ENCODE results near the gene TNFSF12. TPM values are rescaled to one million over a fixed set of nuclear protein-coding genes. Genes with fewer than 3 reads are reported as not detected.
A peak's percentile ranks its signal among the peaks of the same experiment; 100 is the strongest.
"Not testable (repeated sequence)": the region's sequence is repeated elsewhere in the genome, so short reads cannot be mapped to it uniquely, and the experiment has no call there.

TNFSF12 gene
- total RNA-seq, 2 donors from 2014 or later = 54.6 to 98.3 TPM

DNA sequence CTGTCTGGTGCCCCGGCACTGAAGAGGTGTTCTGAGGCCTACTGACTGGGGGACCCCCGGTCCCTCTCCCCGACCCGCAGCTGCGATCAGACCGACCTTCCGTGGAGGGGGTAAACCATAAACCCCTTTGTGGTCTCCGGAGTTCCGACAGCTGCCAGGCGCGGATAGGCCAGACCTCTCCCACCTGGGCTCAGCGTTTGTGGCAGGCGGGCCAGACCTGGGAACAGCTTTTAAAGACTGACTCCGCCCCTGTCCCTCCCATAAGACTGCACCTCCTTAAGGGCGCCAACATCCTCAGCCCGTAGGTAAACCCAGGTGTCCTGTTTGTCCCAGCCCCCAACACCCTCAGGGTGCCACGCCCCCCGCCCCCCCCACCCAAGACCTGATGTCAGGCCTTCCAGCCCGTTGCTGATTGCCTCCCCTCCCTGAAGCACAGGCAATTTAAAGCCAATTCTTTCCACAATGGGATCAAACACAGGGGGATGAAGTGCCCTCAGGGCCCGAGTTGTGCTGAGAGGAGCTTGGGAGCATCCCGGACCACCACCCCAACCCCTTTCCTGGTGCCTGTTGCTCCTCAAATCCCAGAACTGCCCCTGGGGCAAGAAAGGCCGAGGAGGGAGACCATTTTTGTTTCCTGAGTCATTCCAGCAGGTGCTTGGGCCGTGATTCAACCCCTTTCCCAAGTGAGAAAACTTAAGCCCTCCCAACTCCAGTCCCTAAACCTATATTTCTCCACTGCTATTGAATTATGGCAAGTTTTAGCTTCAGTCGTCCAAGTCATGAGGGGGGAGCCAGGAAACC lies 41.2 kb downstream of the TNFSF12 start, which contains the start of gene SOX15:
Gene SOX15, minus strand, starts transcription at position 204 of the 801 bp plus-strand sequence. CDS start 418 bp downstream, outside the sequence.
- Histone ChIP-seq H3K9me3 (no peaks in the 10 kb centered on the region), H3K27ac (peak within 1 kb of the TSS; percentile 44 to 50), H3K4me3 (peak within 1 kb of the TSS; percentile 75), H3K4me1 (ENCODE audit: control insufficient read depth in 1 of 2, low read depth in 2 of 2) (peaks cover 0 to 22% of the 10 kb centered on the region in 2 donors), H3K36me3 (peaks cover 34% of the 10 kb centered on the region), H3K27me3 (replicated peaks; ENCODE audit: insufficient read depth) (no peaks in the 10 kb centered on the region)
- DNase-seq (ENCODE audit: low spot score) = no peak
- no peak for ATAC-seq (ENCODE audit: insufficient number of reproducible peaks, low FRiP score, low read depth)
- TF ChIP-seq, protein P1, sequence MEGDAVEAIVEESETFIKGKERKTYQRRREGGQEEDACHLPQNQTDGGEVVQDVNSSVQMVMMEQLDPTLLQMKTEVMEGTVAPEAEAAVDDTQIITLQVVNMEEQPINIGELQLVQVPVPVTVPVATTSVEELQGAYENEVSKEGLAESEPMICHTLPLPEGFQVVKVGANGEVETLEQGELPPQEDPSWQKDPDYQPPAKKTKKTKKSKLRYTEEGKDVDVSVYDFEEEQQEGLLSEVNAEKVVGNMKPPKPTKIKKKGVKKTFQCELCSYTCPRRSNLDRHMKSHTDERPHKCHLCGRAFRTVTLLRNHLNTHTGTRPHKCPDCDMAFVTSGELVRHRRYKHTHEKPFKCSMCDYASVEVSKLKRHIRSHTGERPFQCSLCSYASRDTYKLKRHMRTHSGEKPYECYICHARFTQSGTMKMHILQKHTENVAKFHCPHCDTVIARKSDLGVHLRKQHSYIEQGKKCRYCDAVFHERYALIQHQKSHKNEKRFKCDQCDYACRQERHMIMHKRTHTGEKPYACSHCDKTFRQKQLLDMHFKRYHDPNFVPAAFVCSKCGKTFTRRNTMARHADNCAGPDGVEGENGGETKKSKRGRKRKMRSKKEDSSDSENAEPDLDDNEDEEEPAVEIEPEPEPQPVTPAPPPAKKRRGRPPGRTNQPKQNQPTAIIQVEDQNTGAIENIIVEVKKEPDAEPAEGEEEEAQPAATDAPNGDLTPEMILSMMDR (IDR thresholded peaks at IDR 0.05) = no peak

DNA sequence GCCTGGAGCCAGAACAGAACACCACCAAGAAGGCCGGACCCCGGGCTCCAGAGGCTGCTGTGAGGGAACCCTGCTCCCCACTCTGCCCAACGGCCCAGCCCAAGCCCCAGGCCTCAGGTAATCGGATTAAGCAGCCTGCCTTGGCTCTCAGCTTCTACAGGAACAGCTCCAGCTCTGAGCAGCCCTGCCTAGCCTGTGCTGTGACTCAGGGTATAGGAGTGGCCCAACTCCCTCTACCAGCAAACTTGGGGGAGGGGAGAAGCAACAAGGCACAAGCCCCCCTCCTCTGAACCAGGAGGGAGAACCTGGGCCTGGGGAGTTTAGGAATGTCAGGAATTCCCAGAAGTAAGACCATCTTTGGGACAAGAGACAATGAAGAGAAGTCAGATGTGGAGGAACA lies 41.9 kb downstream of the TNFSF12 start:
- H3K4me3 ChIP-seq = no peak overlapping the region
- no peak overlapping the region for H3K27ac ChIP-seq
- ATAC-seq (ENCODE audit: insufficient number of reproducible peaks, low FRiP score, low read depth) (no peak), DNase-seq (ENCODE audit: low spot score) (no peak)
- H3K36me3 ChIP-seq = peaks cover 40% of the 10 kb centered on the region
- peaks cover 0 to 22% of the 10 kb centered on the region in 2 donors for H3K4me1 ChIP-seq (ENCODE audit: control insufficient read depth in 1 of 2, low read depth in 2 of 2)
- TF ChIP-seq, protein P1 (IDR thresholded peaks at IDR 0.05) = no peak
- H3K9me3 ChIP-seq = no peaks in the 10 kb centered on the region
- H3K27me3 ChIP-seq (replicated peaks; ENCODE audit: insufficient read depth) = no peaks in the 10 kb centered on the region

DNA sequence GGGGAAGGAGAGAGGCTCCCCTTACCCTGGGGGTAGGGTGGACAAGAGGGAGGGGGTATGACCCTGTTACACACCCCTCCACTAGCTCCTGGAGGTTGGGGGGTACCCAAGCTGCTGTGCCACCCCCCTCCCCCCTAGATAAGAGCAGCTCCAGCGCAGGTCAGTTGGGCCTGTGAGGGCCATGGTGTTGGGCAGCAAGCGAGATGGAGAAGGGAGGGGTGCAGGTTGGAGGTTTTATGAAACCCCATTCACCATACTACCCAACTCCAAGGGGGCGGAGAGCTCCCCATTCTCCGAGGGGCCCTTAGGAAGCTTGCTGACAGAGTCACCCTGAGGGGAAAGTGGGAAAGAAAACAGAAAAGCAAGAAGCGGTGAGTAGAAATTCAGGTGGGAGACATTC lies 42.7 kb downstream of the TNFSF12 start:
- H3K4me1 ChIP-seq (ENCODE audit: control insufficient read depth in 1 of 2, low read depth in 2 of 2) = peaks cover 0 to 22% of the 10 kb centered on the region in 2 donors
- DNase-seq (ENCODE audit: low spot score) (no peak), ATAC-seq (ENCODE audit: insufficient number of reproducible peaks, low FRiP score, low read depth) (no peak)
- H3K9me3 ChIP-seq = no peaks in the 10 kb centered on the region
- TF ChIP-seq, protein P1 (IDR thresholded peaks at IDR 0.05) = no peak
- H3K27me3 ChIP-seq (replicated peaks; ENCODE audit: insufficient read depth) = no peaks in the 10 kb centered on the region
- peaks cover 49% of the 10 kb centered on the region for H3K36me3 ChIP-seq
- H3K27ac ChIP-seq = no peak overlapping the region
- H3K4me3 ChIP-seq = no peak overlapping the region

DNA sequence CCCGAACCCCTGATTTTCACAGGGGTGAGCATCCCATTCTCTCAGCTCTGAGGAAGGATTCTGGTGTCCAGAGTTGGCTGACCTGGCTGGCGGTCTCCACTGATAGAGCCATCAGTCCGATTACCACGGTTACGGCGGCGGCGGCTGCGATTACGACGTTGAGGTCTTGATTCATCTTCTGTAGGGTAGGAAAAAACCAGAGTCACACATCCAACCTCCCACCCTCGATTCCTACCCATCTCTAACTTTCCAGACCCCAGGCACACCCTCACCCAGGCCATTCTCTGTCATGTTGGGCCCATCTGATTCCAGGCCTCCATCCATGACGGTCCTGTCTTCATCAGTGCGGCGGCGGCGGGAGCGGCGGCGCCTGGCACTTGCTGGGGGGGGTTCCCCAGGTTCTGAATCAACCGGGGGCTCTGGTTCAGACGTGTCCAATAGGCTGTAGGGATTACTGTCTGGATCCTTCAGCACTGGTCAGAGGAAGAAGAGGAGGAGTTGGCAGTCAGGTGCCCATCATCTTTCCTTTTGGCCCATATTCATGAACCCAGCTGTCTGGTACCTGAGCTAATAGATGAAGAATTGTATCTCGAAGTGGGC lies 43.7 kb downstream of the TNFSF12 start:
- Histone ChIP-seq H3K4me1 (ENCODE audit: control insufficient read depth in 1 of 2, low read depth in 2 of 2) (peaks cover 0 to 22% of the 10 kb centered on the region in 2 donors), H3K27ac (no peak overlapping the region), H3K9me3 (no peaks in the 10 kb centered on the region), H3K27me3 (replicated peaks; ENCODE audit: insufficient read depth) (no peaks in the 10 kb centered on the region), H3K4me3 (no peak overlapping the region), H3K36me3 (peaks cover 58% of the 10 kb centered on the region)
- ATAC-seq (ENCODE audit: insufficient number of reproducible peaks, low FRiP score, low read depth) (no peak), DNase-seq (ENCODE audit: low spot score) (no peak)
- TF ChIP-seq, protein P1 (IDR thresholded peaks at IDR 0.05) = no peak

DNA sequence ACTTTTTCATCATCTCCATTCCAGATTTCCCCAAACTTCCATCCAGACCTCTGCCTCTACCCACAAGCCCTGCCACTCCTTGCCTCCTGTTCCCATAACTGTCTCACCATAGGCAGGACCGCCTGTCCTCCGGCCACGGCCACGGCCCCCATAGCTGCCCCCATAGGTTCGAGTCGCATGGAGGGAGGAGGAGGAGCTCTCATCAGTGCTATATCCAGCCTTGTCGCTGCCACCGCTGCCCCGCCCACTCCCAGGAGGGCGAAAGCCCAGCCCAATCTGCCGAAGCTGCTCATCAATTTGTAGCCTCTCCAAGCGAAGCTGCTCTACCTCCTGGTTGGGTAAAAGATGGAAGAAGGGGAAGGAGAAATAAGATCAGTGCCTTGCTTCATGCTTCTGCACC lies 44.4 kb downstream of the TNFSF12 start:
- TF ChIP-seq, protein P1 (IDR thresholded peaks at IDR 0.05) = no peak
- Histone ChIP-seq H3K4me1 (ENCODE audit: control insufficient read depth in 1 of 2, low read depth in 2 of 2) (peaks cover 0 to 15% of the 10 kb centered on the region in 2 donors), H3K27me3 (replicated peaks; ENCODE audit: insufficient read depth) (no peaks in the 10 kb centered on the region), H3K36me3 (peaks cover 59% of the 10 kb centered on the region), H3K4me3 (no peak overlapping the region), H3K9me3 (no peaks in the 10 kb centered on the region), H3K27ac (no peak overlapping the region)
- ATAC-seq (ENCODE audit: insufficient number of reproducible peaks, low FRiP score, low read depth) = no peak
- no peak for DNase-seq (ENCODE audit: low spot score)

DNA sequence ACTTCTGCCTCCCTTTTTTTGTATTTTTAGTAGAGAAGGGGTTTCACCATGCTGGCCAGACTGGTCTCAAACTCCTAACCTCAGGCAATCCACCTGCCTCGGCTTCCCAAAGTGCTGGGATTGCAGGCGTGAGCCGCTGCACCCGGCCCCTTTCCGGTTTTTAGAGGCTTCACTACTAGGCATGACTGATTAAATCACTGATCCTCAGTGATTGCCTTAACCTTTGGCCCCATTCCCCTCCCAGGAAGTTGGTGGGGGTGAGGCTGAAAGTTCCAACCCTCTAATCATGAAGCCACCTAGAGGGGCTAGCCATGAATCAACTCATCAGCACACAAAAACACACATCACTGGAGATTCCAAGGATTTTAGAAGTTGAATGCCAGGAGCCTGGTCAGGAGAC lies 48.7 kb downstream of the TNFSF12 start:
- DNase-seq (ENCODE audit: low spot score); H3K4me1 ChIP-seq (ENCODE audit: control insufficient read depth in 1 of 2, low read depth in 2 of 2); ATAC-seq (ENCODE audit: insufficient number of reproducible peaks, low FRiP score, low read depth): not testable (repeated sequence)

More for the DNA sequence above, 48.7 kb downstream of the TNFSF12 start:
- not testable (repeated sequence) for H3K27ac ChIP-seq; H3K4me3 ChIP-seq; H3K9me3 ChIP-seq; H3K27me3 ChIP-seq (replicated peaks; ENCODE audit: insufficient read depth)
- peaks cover 88% of the 10 kb centered on the region for H3K36me3 ChIP-seq
